Nephron (organoid): ENCODE data around the gene PPP6R2.
"Not testable (repeated sequence)": the region's sequence is repeated elsewhere in the genome, so short reads cannot be mapped to it uniquely, and the experiment has no call there.

Source experiments
- H3K27ac Mint-ChIP-seq, 3 experiments: 2 replicates each; pipeline ENCODE4 v1.8.0; 2020; ENCODE audit warnings: mixed read lengths in 3 of 3, mild to moderate bottlenecking in 2 of 3, moderate library complexity in 1 of 3
- H3K27me3 Mint-ChIP-seq: 2 replicates; pipeline ENCODE4 v1.8.0; 2021; ENCODE audit warnings: low read depth, mild to moderate bottlenecking, moderate library complexity, mixed read lengths
- H3K36me3 Mint-ChIP-seq: 2 replicates; pipeline ENCODE4 v1.8.0; 2020; ENCODE audit warnings: low read depth, mixed read lengths
- H3K4me1 Mint-ChIP-seq: 2 replicates; pipeline ENCODE4 v1.8.0; 2020; ENCODE audit warnings: mixed read lengths
- H3K4me3 Mint-ChIP-seq, 3 experiments: 2 replicates each; pipeline ENCODE4 v1.8.0; 2020; ENCODE audit warnings: mild to moderate bottlenecking in 3 of 3, mixed read lengths in 3 of 3, moderate library complexity in 2 of 3
- H3K9me3 Mint-ChIP-seq: 2 replicates; pipeline ENCODE4 v1.8.0; 2020; ENCODE audit warnings: mixed read lengths
- TF ChIP-seq, protein P1 (sequence below), 3 experiments: fragments of 200-600 bp; sonication (generic); IDR thresholded peaks; one replicate each; pipeline ENCODE4 v1.5.0; 2021; ENCODE audit warnings: antibody characterized with exemption in 3 of 3; ENCODE audit not compliant: unreplicated experiment in 3 of 3

The PPP6R2 gene

GRCh38 chr22:50357222-50357621 lies 14.1 kb downstream of the PPP6R2 start:
- peaks cover 50% of the 10 kb centered on the region for H3K36me3 Mint-ChIP-seq
- H3K9me3 Mint-ChIP-seq: peaks cover 2% of the 10 kb centered on the region
- no peaks in the 10 kb centered on the region for H3K4me1 Mint-ChIP-seq
- H3K4me3 Mint-ChIP-seq: no peak overlapping the region
- peak overlapping the region in 1 of 3 experiments; percentile 19 for H3K27ac Mint-ChIP-seq
- no peaks in the 10 kb centered on the region for H3K27me3 Mint-ChIP-seq
- TF ChIP-seq, protein P1, sequence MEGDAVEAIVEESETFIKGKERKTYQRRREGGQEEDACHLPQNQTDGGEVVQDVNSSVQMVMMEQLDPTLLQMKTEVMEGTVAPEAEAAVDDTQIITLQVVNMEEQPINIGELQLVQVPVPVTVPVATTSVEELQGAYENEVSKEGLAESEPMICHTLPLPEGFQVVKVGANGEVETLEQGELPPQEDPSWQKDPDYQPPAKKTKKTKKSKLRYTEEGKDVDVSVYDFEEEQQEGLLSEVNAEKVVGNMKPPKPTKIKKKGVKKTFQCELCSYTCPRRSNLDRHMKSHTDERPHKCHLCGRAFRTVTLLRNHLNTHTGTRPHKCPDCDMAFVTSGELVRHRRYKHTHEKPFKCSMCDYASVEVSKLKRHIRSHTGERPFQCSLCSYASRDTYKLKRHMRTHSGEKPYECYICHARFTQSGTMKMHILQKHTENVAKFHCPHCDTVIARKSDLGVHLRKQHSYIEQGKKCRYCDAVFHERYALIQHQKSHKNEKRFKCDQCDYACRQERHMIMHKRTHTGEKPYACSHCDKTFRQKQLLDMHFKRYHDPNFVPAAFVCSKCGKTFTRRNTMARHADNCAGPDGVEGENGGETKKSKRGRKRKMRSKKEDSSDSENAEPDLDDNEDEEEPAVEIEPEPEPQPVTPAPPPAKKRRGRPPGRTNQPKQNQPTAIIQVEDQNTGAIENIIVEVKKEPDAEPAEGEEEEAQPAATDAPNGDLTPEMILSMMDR (IDR thresholded peaks at IDR 0.05; ENCODE audit: unreplicated experiment in 3 of 3): no peak

DNA sequence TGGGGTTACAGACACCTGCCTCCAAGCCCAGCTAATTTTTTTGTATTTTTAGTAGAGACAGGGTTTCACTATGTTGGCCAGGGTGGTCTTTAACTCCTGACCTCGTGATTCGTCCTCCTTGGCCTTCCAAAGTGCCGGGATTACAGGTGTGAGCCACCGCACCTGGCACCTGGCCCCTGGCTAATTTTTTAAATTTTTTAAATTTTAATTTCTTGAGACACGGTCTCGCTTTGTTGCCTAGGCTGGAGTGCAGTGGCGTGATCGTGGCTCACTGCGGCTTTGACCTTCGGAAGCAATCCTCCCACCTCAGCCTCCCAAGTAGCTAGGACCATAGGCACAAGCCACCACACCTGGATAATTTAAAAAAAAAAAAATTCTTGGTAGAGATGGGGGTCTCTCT lies 14.6 kb downstream of the PPP6R2 start:
- Mint-ChIP-seq H3K9me3 (peaks cover 2% of the 10 kb centered on the region), H3K4me1 (no peaks in the 10 kb centered on the region), H3K4me3 (no peak overlapping the region), H3K36me3 (peaks cover 49% of the 10 kb centered on the region), H3K27ac (no peak overlapping the region), H3K27me3 (no peaks in the 10 kb centered on the region)
- TF ChIP-seq, protein P1 (IDR thresholded peaks at IDR 0.05; ENCODE audit: unreplicated experiment in 3 of 3): no peak

DNA sequence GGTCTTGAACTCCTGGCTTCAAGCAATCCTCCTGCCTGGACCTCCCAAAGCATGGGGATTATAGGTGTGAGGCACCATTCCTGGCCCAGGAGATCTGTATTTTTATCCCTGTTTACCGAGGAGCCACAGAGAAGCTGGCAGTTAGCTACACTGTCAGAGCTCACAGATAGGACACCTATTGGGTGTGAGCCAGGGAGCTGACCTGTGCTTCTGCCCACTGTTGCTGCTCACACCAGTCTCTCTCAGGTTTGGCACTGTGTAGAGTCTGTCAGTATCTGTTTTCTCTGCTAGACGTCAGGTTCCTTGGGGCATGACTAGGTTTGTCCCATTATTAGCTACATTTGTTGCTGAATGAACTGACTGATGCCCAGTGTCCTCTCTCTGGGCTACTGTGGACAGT lies 17.5 kb downstream of the PPP6R2 start:
- H3K9me3 Mint-ChIP-seq: peaks cover 2% of the 10 kb centered on the region
- H3K36me3 Mint-ChIP-seq: peaks cover 53% of the 10 kb centered on the region
- TF ChIP-seq, protein P1 (IDR thresholded peaks at IDR 0.05; ENCODE audit: unreplicated experiment in 3 of 3): no peak
- H3K4me1 Mint-ChIP-seq: peaks cover under 1% of the 10 kb centered on the region
- no peak overlapping the region for H3K27ac Mint-ChIP-seq
- H3K27me3 Mint-ChIP-seq: no peaks in the 10 kb centered on the region
- no peak overlapping the region for H3K4me3 Mint-ChIP-seq

GRCh38 chr22:50361222-50361621 lies 18.1 kb downstream of the PPP6R2 start:
- Mint-ChIP-seq H3K27me3 (no peaks in the 10 kb centered on the region), H3K9me3 (peaks cover 2% of the 10 kb centered on the region), H3K27ac (no peak overlapping the region), H3K4me1 (peaks cover 6% of the 10 kb centered on the region), H3K36me3 (peaks cover 56% of the 10 kb centered on the region), H3K4me3 (no peak overlapping the region)
- TF ChIP-seq, protein P1 (IDR thresholded peaks at IDR 0.05; ENCODE audit: unreplicated experiment in 3 of 3): no peak

DNA sequence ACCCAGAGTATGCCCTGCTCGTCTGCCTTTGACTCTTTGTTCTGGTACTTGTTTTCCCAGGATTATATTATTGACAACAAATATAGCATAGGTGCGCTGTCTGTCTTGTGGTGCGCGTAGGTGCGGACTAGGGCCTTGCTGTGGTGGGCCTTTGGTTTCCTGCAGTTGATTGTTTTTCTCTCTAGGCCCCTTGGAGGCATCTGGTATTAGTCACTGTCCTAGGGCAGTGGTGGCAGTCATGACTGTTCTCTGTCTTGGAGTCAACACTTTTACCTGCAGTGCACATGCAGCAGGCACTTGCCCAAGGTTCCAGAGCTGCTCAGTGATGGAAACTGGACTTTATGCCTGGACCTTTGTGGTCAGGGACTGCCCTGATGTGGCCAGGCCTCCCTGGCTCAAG lies 18.6 kb downstream of the PPP6R2 start:
- Mint-ChIP-seq H3K4me1 (peaks cover 10% of the 10 kb centered on the region), H3K4me3 (no peak overlapping the region), H3K36me3 (peaks cover 56% of the 10 kb centered on the region), H3K27me3 (no peaks in the 10 kb centered on the region), H3K9me3 (peaks cover 2% of the 10 kb centered on the region), H3K27ac (no peak overlapping the region)
- TF ChIP-seq, protein P1 (IDR thresholded peaks at IDR 0.05; ENCODE audit: unreplicated experiment in 3 of 3): no peak

- peaks cover 2% of the 10 kb centered on the region for H3K9me3 Mint-ChIP-seq
- TF ChIP-seq, protein P1 (IDR thresholded peaks at IDR 0.05; ENCODE audit: unreplicated experiment in 3 of 3): no peak
- no peak overlapping the region for H3K4me3 Mint-ChIP-seq
- H3K4me1 Mint-ChIP-seq: peaks cover 14% of the 10 kb centered on the region
- H3K36me3 Mint-ChIP-seq: peaks cover 64% of the 10 kb centered on the region
- H3K27ac Mint-ChIP-seq: no peak overlapping the region
- no peaks in the 10 kb centered on the region for H3K27me3 Mint-ChIP-seq
Measured at GRCh38 chr22:50363166-50363802, 20.2 kb downstream of the PPP6R2 start.

- not testable (repeated sequence) for H3K4me3 Mint-ChIP-seq, H3K27ac Mint-ChIP-seq, H3K9me3 Mint-ChIP-seq, H3K27me3 Mint-ChIP-seq
- Mint-ChIP-seq H3K4me1 (peaks cover 14% of the 10 kb centered on the region), H3K36me3 (peaks cover 64% of the 10 kb centered on the region)
Measured at GRCh38 chr22:50363803-50364194, 20.7 kb downstream of the PPP6R2 start.
